Measurements from ENCODE around the gene SLC22A2.

- TF ChIP-seq NFIC (IDR thresholded peaks at IDR 0.05) (no peak), EP300 (IDR thresholded peaks at IDR 0.05; ENCODE audit: borderline replicate concordance) (no peak), ZBTB7A (IDR thresholded peaks at IDR 0.05; ENCODE audit: low read depth) (no peak), RAD21 (IDR thresholded peaks at IDR 0.05; ENCODE audit: low read depth) (no peak), CREB1 (IDR thresholded peaks at IDR 0.05; ENCODE audit: low read depth) (no peak), CEBPB (IDR thresholded peaks at IDR 0.05) (no peak), MAX (IDR thresholded peaks at IDR 0.05) (no peak), EGR1 (IDR thresholded peaks at IDR 0.05) (no peak)
Measured at GRCh38 chr6:160293844-160294243, 35.2 kb upstream of the SLC22A2 start.

Data from Ishikawa (cell line).